ENCODE measurements around the gene ARF4. TPM values are rescaled to one million over a fixed set of nuclear protein-coding genes. Genes with fewer than 3 reads are reported as not detected.
"Not testable (repeated sequence)": the region's sequence is repeated elsewhere in the genome, so short reads cannot be mapped to it uniquely, and the experiment has no call there.

The ARF4 gene
- 413 to 474 TPM (median 415 TPM) in 3 replicates for total RNA-seq
- long read RNA-seq, transcript ARF4-204 (6 exons, 1,601 nt) = minor isoform, 5 of 470 reads
- long read RNA-seq, transcript ARF4-201 (6 exons, 1,660 nt) = major isoform, 452 of 470 reads
- long read RNA-seq, partial matches to known transcripts = 7 of 470 reads
- long read RNA-seq, other reads (novel, unspliced or antisense) = 3 of 470 reads

- Mint-ChIP-seq H3K4me1 (ENCODE audit: low read depth) (peaks cover 44% of the 10 kb centered on the region), H3K27me3 (ENCODE audit: low read depth) (no peaks in the 10 kb centered on the region), H3K36me3 (ENCODE audit: low read depth) (peaks cover 6% of the 10 kb centered on the region), H3K4me3 (ENCODE audit: unreplicated experiment) (peak within 1 kb of the TSS; percentile 90), H3K9me3 (ENCODE audit: low read depth) (no peaks in the 10 kb centered on the region), H3K27ac (ENCODE audit: unreplicated experiment) (peak within 1 kb of the TSS; percentile 100)
- DNase-seq (ENCODE audit: low spot score) = peak; percentile 100
- TF ChIP-seq CTCF (IDR thresholded peaks at IDR 0.05) = peak; percentile 52
Measured at GRCh38 chr3:57597127-57597923, at the start of gene ARF4. TSS of gene ARF4 (minus strand) at chr3:57597344. CDS start at chr3:57597140, 204 bp downstream.

DNA sequence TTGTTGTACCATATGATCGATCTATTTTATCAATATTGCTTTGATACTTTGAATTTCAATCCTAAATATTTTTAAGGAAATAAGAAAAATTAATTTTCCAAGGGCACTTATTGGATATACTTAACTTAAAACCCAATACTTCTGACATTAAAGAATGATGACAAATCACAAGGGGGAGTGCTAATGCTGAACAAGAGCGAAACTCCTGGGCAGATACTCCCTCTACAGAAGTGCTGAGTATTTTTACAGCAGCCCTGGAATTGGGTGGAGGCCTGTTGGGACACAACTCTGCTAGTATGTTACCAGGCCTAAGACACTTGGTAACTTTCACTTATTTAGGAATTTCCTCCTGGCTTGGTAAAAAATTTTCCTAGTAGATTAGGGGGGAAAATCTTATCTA lies 49.6 kb upstream of the ARF4 start:
- Mint-ChIP-seq H3K4me1 (ENCODE audit: low read depth) (peaks cover 8% of the 10 kb centered on the region), H3K36me3 (ENCODE audit: low read depth) (peaks cover 38% of the 10 kb centered on the region), H3K9me3 (ENCODE audit: low read depth) (peaks cover 13% of the 10 kb centered on the region), H3K4me3 (ENCODE audit: unreplicated experiment) (no peak overlapping the region), H3K27me3 (ENCODE audit: low read depth) (no peaks in the 10 kb centered on the region), H3K27ac (ENCODE audit: unreplicated experiment) (peak overlapping the region; percentile 86)
- TF ChIP-seq CTCF (IDR thresholded peaks at IDR 0.05) = peak; percentile 75
- DNase-seq (ENCODE audit: low spot score) = no peak

DNA sequence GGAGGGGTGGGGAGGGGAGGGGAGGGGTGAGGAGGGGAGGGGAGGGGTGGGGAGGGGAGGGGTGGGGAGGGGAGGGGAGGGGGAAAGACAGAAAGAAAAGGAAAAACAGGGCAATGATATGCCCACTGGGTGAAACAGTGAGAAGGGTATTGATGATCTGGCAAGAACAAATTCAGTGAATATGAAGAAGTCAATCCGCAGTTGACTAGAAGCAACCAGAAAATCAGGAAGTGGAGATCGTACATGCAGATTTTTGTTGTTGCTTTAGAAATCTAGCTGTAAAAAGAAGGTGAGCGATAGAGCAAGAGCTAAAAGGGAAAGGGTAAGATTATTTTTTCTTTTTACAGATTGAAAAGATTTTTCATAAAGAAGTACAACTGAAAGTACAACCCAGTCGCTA lies 47.6 kb upstream of the ARF4 start:
- H3K9me3 Mint-ChIP-seq (ENCODE audit: low read depth) = peaks cover 13% of the 10 kb centered on the region
- no peak for DNase-seq (ENCODE audit: low spot score)
- TF ChIP-seq CTCF (IDR thresholded peaks at IDR 0.05) = no peak
- H3K27ac Mint-ChIP-seq (ENCODE audit: unreplicated experiment) = no peak overlapping the region
- peaks cover 34% of the 10 kb centered on the region for H3K36me3 Mint-ChIP-seq (ENCODE audit: low read depth)
- H3K27me3 Mint-ChIP-seq (ENCODE audit: low read depth) = no peaks in the 10 kb centered on the region
- H3K4me1 Mint-ChIP-seq (ENCODE audit: low read depth) = peaks cover 8% of the 10 kb centered on the region
- H3K4me3 Mint-ChIP-seq (ENCODE audit: unreplicated experiment) = no peak overlapping the region

- Mint-ChIP-seq H3K27me3 (ENCODE audit: low read depth) (no peaks in the 10 kb centered on the region), H3K36me3 (ENCODE audit: low read depth) (peaks cover 23% of the 10 kb centered on the region), H3K4me3 (ENCODE audit: unreplicated experiment) (no peak overlapping the region), H3K4me1 (ENCODE audit: low read depth) (no peaks in the 10 kb centered on the region), H3K27ac (ENCODE audit: unreplicated experiment) (no peak overlapping the region), H3K9me3 (ENCODE audit: low read depth) (no peaks in the 10 kb centered on the region)
- no peak for TF ChIP-seq CTCF (IDR thresholded peaks at IDR 0.05)
- no peak for DNase-seq (ENCODE audit: low spot score)
Measured at GRCh38 chr3:57637391-57637790, 40.2 kb upstream of the ARF4 start.

DNA sequence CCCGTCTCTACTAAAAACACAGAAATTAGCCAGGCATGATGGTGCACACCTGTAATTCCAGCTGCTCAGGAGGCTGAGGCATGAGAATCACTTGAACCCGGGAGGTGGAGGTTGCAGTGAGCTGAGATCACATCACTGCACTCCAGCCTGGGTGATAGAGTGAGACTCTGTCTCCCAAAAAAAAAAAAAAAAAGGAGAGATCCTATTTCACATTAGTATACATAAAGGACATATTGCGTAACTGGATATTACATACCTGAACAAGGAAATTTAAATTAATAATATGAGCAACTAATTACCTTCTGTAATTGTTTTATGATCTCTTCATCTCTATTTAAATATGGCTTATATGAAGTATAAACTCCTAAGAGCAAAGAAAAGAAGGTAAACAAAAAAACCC lies 37.1 kb upstream of the ARF4 start:
- not testable (repeated sequence) for DNase-seq (ENCODE audit: low spot score); H3K4me3 Mint-ChIP-seq (ENCODE audit: unreplicated experiment); H3K9me3 Mint-ChIP-seq (ENCODE audit: low read depth); H3K4me1 Mint-ChIP-seq (ENCODE audit: low read depth); H3K27me3 Mint-ChIP-seq (ENCODE audit: low read depth); H3K27ac Mint-ChIP-seq (ENCODE audit: unreplicated experiment)
- peaks cover 18% of the 10 kb centered on the region for H3K36me3 Mint-ChIP-seq (ENCODE audit: low read depth)
